Raji (cell line): ENCODE results near the gene PEX14.

Experiments
- POLR2A ChIP-seq: IDR thresholded peaks from 2 replicates; pipeline ENCODE4 v1.6.1; 2011; ENCODE audit warnings: low read depth, low read length, control low read depth; ENCODE audit not compliant: insufficient read depth

PEX14 gene

GRCh38 chr1:10652626-10653025, 177.9 kb downstream of the PEX14 start:
- no peak for TF ChIP-seq POLR2A

DNA sequence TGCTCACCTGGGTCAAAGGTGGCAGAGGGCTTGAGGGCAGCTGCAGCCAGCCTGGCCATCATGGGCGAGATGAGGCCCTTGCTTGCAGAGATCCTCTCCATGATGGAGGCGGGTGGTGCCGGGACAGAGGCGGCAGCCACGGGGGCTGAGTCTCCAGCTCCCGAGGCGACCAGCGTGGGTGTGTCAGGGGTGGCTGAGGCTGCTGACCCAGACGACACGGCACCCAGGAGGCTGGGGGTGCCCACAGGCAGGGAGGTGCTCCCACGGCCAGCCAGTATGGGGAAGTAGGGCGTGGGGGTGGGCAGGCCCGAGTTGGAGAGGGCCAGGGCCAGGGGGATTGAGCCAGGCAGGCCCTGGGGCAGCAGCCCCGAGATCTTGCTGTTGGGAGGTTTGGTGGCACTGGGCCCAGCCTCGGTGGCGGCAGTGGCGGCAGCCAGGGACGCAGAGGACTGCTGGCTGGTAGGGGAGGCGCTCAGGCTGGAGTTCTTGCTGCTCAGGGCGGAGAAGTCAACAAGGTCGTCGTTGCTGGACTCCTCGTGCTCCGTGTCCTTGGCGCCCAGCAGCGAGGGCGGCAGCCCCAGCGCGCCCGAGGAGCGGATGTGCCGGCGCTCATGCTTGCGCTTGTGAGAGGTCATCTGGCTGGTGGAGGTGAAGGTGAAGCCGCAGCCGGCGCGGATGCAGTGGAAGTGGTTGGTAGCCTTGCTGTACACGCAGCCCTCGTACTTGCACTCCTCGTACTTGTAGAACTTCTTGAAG, 178.8 kb downstream of the PEX14 start:
- TF ChIP-seq POLR2A: no peak

DNA sequence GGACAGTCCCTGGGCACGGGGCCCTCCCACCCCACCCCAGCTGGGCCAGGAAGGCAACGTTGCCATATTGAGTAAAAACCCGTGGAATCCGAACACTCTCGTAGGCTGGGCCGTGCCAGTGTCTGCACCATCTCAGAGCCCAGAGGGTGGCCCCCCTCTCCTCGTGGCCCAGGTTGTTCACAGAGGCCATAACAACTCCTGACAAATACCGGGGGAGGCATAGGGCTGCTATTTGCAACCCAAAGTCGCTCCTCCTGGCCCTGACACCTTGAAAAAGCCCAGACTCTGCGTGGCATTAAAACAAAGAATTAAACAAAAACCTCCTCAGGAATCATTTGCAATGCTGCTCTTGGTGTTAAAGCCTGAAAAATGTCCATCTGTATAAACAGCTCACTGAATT, 180.3 kb downstream of the PEX14 start:
- no peak for TF ChIP-seq POLR2A

GRCh38 chr1:10656431-10656830, 181.7 kb downstream of the PEX14 start:
- no peak for TF ChIP-seq POLR2A

- no peak for TF ChIP-seq POLR2A
Measured at GRCh38 chr1:10657088-10657847, 182.5 kb downstream of the PEX14 start.

DNA sequence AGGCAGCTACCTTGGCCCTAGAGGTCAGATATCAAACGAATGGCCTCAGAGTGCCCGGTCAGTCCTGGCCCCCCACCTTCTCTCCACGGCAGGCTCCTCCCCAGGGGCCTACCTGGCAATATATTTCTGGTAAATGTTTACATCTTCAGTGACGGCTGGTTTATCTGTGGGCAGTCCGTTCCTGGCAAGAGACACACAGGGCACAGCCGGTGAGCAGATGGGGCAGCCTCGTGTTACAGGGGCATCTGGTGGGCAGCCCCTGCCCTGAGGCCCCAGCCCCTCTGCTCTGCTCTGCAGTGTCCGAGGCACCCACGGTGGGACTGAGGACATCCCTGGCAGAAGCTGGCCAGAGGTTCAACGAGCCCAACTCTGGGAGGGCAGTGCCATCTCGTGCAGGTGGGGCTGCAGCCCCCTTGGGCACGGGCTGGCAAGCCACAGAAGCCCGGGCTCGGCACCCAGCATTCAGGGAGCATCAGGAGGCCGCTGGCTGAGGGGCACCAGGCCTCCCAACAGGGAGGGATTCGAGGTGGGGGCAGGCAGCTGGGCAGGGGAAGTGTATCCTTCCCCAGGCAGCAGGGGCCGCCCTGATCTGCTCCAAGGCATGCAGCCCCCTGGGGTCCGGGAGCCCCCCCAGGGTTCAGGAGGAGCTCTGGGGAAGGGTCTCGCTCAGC, 183.8 kb downstream of the PEX14 start:
- TF ChIP-seq POLR2A: no peak

DNA sequence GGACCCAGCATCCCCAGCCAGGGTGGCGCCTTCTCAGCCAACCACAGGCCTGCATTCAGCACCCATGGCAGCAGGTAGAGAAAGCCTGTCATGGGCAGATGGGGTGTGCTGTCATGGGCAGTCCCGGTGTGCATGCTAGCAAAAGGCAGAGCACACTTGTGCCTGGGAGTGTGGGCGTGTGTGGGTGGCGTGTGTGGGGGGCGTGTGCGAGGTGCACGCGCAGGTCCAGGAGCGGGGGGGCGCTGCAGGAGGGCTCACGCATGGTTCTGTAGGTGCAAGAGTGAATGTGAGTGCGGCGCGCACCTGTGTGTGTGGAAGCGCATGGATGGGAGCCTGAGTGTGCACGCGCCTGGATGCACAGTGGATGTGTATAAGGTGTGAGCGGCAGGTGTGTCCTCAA, 184.5 kb downstream of the PEX14 start:
- no peak for TF ChIP-seq POLR2A

GRCh38 chr1:10659646-10660540, 185.1 kb downstream of the PEX14 start:
- no peak for TF ChIP-seq POLR2A

DNA sequence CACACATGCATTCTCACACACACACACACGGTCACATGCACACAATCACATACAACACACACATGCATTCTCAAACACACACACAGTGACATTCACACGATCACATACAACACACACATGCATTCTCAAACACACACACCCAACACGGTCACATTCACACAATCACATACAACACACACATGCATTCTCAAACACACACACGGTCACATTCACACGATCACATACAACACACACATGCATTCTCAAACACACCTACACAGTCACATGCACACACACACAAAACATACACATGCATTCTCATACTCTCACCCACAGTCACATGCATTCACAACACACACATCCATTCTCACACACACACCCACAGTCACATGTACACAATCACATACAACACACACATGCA, 186.7 kb downstream of the PEX14 start:
- no peak for TF ChIP-seq POLR2A

GRCh38 chr1:10662090-10662688, 187.4 kb downstream of the PEX14 start:
- TF ChIP-seq POLR2A: no peak

DNA sequence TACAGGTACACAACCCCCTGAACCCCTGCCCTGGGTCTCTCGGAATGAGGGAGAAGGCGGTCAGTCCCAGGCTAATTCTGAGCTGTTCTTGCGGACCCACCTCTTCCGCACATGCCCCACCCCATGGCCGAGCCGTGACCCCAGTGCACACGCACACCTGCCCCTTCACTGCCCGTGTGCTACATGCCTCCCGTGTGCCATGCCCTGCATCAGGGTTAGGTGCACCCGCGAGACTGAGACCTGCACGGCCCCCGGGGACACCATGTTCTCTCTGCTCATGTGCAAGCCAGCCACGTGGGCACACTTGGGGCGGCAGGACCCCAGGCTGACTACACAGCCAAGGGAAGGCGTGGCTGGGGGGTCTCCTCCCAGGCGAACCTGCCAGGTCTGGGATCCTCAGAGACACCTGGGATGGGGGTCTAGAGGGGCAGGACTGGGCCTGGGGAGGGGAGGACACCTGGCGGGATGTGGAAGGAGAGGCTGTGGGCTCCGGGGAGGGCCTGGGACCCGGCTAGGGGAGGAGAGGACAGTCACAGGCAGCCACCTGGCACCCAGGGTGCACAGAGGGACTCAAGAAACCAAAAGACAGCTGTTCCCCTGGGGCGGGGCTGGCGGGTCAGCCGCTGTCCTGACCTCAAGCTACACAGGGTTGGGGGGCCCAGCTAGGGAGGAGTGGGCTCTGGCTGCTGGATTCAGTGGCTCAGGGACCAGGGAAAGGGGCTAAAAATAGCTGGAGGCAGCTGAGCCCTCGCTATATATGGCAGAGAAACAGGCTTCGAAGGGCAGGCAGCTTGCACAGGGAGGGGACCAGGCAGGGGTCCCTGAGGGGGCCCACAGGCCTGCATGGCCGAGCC, 188.3 kb downstream of the PEX14 start:
- TF ChIP-seq POLR2A: no peak

DNA sequence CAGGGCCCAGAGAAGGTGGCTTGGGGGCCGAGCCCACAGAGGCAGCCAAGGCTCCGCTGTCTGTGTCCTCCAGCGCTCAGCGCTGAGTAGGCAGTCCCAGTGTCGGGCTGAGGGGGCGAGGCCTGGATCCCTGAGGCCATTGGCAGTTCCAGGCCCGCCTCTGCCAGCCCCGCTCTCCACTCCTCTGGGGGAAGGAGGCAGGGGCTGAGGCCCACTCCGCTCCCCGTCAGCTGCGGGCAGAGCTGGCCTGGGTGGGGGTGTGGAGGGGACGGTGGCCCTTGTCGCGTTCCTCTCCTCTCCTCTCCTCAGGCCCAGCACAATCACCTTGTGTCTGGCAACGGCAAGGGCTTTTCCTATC, 188.9 kb downstream of the PEX14 start:
- TF ChIP-seq POLR2A: no peak

GRCh38 chr1:10664251-10664650, 189.5 kb downstream of the PEX14 start:
- no peak for TF ChIP-seq POLR2A

DNA sequence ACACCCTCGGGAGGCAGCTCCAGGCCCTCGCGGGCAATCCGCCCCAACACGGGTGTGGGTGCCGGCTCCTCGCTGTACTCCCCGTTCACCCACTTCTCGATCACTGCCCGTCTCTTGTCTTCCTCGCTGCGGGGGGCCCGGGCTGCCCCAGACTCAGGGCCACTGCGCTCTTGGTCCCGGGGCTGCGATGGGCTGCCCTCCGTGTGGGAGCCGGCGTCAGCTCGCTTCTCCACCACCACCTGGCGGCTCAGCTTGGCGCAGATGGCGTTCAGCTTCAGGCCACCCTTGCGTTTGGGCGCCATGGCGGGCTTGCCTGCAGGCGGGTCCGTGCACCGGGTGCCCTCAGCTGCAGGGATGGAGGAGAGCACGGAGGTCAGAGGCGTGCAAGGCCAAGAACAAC, 190.5 kb downstream of the PEX14 start:
- no peak for TF ChIP-seq POLR2A
